Caki2 (cell line): ENCODE data around the gene SLC2A6. TPM values are rescaled to one million over a fixed set of nuclear protein-coding genes. Genes with fewer than 3 reads are reported as not detected.
A peak's percentile ranks its signal among the peaks of the same experiment; 100 is the strongest.

Experiments used
- DNase-seq: peaks from one replicate; pipeline ENCODE4 v3.0.0-alpha.2; 2015; ENCODE audit warnings: low read depth
- in situ Hi-C: cut with HindIII; loops from 2 replicates; pipeline ENCODE4 v1.10.0; 2016; ENCODE audit warnings: low sequenced_read_pairs, low pct_unique_long_range_greater_than_20kb, mixed read lengths
- total RNA-seq: library from RNA; depleted of rRNA; stranded (reverse); fragments of >200 nt; shearing (Covaris generic); gene quantifications from 2 replicates; pipeline ENCODE4 v1.2.3, GENCODE V29; 2014; ENCODE audit warnings: low replicate concordance

Gene SLC2A6
- total RNA-seq, 1 experiment from 2014 or later, result 19.6 TPM

GRCh38 chr9:133488686-133489252 lies 9.9 kb upstream of the SLC2A6 start:
- in situ Hi-C loops, result no loop called here

DNA sequence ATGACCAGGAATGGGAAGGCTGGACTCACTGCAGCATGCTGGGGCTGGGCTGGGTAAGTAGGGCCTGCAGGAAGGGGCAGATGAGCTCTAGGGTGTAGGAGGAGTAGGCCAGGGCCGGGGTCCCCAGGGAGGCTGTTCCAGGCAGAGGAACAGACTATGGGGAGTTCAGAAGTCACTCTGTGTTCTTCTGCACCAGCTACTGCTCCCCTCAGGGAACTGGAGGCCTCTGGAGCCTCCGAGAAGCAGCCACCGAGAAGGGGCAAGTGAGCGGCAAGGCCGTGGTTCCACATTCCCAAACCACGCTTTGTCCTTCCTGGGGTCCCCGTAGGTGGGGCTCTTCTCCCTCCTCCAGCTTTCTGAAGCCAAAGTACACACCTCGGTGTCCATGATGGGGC lies 8.4 kb upstream of the SLC2A6 start:
- in situ Hi-C loops, result no loop called here

More at GRCh38 chr9:133488686-133489252, 9.9 kb upstream of the SLC2A6 start:
- no peak for DNase-seq

DNA sequence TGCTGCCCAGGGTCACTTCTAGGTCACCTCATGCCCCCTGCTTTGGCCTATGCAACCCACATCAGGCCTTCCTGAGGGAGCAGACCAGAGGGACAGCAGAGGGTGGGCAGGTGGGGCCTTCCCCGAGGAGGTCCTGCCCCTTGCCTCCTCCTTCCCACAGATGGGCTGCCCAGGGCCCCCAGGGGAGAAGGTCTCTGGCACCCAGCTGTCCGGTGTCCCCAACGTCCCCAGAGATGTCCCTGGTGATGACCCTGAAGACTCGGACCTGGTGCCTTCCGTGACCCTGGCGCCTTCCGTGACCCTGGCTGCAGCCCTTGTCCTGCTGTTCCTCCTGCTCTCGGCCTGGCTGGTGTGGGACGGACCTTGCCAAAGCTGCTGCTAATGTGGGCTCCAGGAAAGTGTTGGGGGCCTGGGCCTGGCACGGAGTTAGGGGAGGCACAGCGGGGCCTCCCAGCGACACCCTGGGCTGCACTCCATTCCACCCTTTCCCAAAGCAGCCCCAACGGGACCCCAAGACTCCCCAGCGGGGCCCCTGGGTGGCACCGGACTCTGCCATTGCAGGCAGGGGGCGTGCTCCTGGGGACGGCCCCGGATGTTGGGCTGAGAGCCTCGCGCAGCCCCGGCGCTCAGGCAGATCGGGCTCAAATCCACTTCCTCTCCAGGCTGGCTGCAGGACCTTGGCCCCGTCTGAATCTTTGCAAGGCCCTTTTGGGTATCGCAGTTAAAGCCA lies 6.8 kb upstream of the SLC2A6 start:
- no peak for DNase-seq
- in situ Hi-C loops, result no loop called here

More for the DNA sequence above, 8.4 kb upstream of the SLC2A6 start:
- DNase-seq, result no peak

DNA sequence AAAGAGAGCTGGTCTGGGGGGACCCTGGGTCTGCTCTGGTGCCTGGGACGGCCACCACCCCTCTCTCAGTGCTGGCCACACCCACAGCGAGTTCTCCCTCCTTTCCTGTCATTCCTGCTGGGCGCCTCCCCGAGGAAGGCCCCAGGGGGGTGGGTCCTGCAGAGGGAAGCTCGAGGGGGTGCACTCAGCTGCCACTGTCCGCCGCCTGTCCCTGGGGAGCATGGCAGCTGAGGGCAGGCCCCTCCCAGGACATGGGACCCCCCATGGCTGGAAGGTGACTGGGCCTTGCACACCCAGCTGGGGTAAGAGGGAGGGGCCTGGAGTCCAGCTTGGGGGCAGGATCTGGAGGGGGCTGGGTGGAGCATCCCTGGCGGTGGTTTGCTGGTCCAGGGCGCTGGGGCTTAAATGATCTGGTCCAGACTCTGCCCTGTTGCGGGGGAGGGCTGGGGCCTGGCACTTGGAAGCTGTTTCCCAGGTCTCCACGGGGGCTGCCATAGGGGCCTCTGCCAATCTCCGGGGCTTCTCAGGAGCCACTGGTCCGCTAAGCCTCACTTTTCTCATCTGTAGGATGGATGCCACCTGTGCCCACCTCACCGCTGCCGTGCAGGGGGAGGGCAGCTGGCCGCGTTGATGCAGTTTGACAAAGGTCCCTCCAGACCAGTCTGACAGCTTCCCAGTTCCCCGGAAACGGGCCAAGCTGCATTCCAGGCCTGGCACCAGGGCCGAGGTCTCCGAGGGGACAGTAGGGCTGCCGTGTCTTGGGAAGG lies 6.0 kb upstream of the SLC2A6 start:
- in situ Hi-C loops, result no loop called here

GRCh38 chr9:133483611-133484010 lies 4.7 kb upstream of the SLC2A6 start:
- in situ Hi-C loops, result no loop called here
- no peak for DNase-seq

More for the DNA sequence above, 6.0 kb upstream of the SLC2A6 start:
- DNase-seq, result no peak

GRCh38 chr9:133477992-133478850 lies 678 bp downstream of the SLC2A6 start:
- DNase-seq, result peak; percentile 25
- in situ Hi-C loops, result no loop called here

GRCh38 chr9:133477461-133477860 lies 1.4 kb downstream of the SLC2A6 start:
- no peak for DNase-seq
- in situ Hi-C loops, result no loop called here

GRCh38 chr9:133476941-133477340 lies 2.0 kb downstream of the SLC2A6 start:
- DNase-seq, result no peak
- in situ Hi-C loops, result no loop called here

DNA sequence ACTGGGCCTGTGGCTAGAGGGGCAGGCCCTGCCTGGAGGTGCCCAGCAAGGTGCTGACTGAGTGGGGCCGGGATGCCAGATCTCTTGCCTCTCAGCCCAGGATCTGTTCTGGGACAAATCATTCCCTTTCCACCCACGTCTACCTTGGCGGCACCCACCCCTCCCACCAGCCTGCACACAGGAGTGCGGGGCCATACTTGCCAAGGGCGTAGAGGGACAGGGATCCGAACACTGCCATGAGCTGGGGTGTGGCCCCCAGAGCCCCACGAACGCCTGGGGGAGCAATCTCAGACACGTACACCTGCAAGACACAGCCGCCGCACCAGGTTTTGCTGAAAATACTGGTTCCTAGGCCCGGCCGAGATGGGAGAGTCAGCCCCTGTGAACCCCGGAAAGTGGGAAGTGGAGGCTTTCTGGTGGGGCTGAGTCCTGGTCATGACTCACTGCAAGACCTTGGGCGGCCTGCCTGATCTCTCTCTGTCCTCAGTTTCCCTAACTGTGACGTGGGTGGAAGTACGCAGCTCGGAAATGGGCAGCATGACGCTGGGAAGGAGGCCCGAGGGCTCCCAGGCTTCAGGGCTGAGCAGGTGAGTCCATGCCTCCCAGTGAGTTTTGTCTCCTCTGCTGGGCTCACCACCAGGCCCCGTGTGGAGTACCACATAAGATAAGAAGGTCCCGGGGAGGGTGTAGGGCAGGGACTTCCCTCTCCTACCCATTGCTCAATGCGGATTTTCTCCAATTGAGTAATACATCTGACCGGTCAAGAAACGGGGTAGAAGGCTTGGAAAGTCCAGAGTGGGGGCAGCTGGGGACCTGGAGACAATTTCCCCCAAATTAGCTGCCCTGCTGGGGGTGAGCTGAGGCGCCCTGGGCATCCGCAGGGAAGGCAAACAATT lies 2.6 kb downstream of the SLC2A6 start:
- in situ Hi-C loops, result no loop called here
- no peak for DNase-seq

- no peak for DNase-seq
- in situ Hi-C loops, result no loop called here
These were observed 3.4 kb downstream of the SLC2A6 start for GRCh38 chr9:133475292-133476012.

- no peak for DNase-seq
- in situ Hi-C loops, result no loop called here
These were observed 4.0 kb downstream of the SLC2A6 start for GRCh38 chr9:133474853-133475252.

- no peak for DNase-seq
- in situ Hi-C loops, result no loop called here
These were observed 4.7 kb downstream of the SLC2A6 start for GRCh38 chr9:133474215-133474614.

- in situ Hi-C loops, result no loop called here
- no peak for DNase-seq
These were observed 5.2 kb downstream of the SLC2A6 start for GRCh38 chr9:133473743-133474142.

GRCh38 chr9:133472753-133473378 lies 6.0 kb downstream of the SLC2A6 start:
- no peak for DNase-seq
- in situ Hi-C loops, result no loop called here

DNA sequence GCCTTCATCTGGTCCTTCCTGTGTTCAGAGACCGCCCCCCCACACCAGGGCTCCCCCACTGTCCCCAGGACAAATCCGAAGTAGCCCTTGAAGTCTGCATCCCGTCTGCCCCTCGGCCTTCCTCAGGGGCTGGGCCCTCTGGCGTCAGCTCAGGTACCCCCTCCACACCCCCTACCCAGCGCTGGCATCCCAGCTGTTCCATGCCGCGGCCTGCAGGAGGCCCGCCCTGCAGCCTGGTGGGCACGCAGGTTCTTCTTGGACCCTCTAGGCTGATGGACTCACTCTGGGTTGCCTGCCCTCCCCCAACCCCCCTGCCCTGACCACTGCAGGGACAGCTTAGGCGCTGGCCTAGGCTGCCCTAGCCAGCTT lies 6.6 kb downstream of the SLC2A6 start:
- DNase-seq, result no peak
- in situ Hi-C loops, result no loop called here

DNA sequence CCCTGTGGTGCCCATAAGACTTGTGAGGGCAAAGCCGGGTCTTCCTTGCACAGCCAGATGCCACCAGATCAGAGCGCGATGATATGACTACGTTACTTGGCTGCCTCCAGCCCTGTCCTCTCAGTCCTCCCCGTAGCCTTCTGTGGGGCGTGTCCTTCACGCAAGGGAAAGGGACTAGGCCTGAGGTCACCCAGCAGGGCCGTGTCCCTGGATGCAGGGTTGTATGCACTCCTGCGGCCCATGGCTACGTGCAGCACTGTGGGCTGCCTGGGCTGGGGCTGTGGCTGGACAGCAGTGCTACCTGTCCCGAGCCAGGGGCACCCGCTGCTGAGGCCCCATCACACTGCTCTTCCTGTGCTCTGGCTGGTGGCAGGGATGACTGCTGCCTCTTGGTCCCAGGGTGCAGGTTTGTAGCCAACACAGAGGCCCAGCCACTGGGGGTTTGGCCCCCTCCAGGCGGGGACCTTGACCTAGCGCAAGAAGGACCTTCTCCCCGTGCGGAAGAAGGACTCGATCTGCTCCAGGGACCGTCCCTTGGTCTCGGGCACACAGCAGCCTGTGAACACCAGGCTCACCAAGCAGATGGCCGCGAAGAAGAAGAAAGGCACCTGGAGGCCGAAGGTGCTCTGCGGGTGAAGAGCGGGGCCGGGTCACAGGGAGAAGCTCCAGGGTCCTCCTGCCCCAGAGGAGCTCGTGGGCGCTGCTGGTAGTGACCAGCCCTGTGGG lies 7.2 kb downstream of the SLC2A6 start:
- in situ Hi-C loops, result no loop called here
- no peak for DNase-seq
